ENCODE measurements around the gene GRAPL.
"Not testable (repeated sequence)": the region's sequence is repeated elsewhere in the genome, so short reads cannot be mapped to it uniquely, and the experiment has no call there.

Gene GRAPL

DNA sequence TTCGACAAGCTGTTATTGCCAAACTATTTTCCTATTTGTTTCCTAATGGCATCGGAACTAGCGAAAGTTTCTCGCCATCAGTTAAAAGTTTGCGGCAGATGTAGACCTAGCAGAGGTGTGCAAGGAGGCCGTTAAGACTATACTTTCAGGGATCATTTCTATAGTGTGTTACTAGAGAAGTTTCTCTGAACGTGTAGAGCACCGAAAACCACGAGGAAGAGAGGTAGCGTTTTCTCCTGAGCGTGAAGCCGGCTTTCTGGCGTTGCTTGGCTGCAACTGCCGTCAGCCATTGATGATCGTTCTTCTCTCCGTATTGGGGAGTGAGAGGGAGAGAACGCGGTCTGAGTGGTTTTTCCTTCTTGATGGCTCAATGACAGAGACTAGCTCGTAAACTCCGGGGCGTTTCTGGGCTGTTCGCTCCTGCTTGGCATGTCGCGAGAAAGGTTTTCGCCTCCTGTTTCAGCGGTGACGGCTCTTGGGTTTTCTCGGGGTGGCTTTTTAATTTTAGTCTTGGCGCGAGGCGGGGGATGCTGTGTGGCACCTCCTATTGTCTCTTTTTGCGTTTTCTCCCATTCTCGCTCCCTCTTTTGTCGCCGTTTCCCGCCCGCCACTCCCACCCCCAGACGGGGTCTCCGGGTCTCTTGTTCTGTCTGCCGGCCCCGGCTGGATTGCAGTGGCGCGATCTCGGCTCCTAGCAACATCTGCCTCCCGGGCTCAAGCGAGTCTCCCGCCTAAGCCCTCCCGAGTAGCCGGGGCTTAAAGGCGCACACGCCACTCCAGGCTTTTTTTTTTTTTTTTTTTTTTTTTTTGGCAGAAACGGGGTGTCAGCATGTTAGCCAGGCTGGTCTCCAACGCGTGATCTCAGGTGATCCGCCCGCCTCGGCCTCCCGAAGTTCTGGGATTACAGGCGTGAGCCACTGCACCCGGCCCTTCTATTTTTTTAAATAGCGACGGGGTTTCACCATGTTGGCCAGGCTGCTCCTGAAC lies 60.8 kb downstream of the GRAPL start:
- not testable (repeated sequence) for DNase-seq (ENCODE audit: low read depth in 2 of 3, low spot score in 2 of 3)

DNA sequence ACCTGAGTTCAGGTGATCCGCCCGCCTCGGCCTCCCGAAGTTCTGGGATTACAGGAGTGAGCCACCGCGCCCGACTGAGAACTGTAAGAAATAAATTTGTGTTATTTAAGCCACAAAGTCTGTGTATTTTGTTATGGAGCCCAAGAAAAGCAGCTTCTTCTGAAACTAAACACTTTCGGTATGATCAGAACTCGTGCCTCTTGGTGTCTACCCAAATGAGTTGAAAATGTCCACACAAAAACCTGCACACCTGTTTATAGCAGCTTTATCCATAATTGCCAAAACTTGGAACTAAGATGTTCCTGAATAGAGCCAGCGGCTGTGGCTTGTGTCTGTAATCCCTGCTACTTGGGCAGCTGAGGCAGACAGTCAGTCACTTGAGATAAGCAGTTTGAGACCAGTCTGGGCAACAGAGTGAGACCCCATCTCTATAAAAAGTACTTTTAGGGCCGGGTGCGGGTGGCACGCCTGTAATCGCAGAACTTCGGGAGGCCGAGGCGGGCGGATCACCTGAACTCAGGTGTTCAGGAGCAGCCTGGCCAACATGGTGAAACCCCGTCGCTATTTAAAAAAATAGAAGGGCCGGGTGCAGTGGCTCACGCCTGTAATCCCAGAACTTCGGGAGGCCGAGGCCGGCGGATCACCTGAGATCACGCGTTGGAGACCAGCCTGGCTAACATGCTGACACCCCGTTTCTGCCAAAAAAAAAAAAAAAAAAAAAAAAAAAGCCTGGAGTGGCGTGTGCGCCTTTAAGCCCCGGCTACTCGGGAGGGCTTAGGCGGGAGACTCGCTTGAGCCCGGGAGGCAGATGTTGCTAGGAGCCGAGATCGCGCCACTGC lies 61.7 kb downstream of the GRAPL start:
- DNase-seq (ENCODE audit: low read depth in 2 of 3, low spot score in 2 of 3): not testable (repeated sequence)

DNA sequence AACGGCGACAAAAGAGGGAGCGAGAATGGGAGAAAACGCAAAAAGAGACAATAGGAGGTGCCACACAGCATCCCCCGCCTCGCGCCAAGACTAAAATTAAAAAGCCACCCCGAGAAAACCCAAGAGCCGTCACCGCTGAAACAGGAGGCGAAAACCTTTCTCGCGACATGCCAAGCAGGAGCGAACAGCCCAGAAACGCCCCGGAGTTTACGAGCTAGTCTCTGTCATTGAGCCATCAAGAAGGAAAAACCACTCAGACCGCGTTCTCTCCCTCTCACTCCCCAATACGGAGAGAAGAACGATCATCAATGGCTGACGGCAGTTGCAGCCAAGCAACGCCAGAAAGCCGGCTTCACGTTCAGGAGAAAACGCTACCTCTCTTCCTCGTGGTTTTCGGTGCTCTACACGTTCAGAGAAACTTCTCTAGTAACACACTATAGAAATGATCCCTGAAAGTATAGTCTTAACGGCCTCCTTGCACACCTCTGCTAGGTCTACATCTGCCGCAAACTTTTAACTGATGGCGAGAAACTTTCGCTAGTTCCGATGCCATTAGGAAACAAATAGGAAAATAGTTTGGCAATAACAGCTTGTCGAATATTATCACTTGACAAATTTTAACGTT lies 62.5 kb downstream of the GRAPL start:
- not testable (repeated sequence) for DNase-seq (ENCODE audit: low read depth in 2 of 3, low spot score in 2 of 3)

DNA sequence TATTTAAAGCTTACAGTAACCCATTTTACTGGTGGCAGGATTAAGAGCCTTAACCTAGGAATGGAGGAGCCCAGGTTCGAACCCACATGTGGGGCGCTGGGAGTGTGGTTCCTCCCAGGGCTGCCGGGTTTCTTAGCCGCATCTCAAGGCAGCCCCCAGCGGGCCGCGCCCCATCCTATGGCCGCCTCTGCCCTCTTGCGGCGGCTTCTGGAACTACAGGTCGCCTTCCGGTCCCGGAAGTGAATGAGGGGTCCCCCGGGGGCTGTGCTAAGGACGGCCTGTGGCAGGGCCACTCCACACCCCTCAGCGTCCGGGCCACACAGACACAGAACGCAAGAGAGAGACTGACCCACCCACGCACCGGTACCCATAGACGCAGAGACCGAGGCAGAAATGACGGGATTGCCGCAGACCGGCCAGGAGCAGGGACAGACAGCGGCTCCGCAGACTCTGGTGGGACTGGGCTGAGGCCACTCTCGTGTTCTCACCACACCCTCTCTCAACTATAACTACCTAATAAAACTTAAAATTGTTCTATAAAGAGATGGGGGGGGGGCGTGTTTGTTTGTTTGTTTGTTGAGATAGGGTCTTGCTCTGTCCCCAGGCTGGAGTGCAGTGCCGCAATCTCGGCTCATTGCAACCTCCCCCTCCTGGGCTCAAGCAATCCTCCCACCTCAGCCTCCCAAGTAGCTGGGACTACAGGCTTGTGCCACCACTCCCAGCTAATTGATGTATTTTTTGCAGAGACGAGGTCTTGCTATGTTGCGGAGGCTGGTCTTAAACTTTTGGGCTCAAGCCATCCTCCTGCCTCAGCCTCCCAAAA lies 69.2 kb downstream of the GRAPL start:
- DNase-seq (ENCODE audit: low read depth in 2 of 3, low spot score in 2 of 3): peak in 1 of 3 experiments; percentile 4

DNA sequence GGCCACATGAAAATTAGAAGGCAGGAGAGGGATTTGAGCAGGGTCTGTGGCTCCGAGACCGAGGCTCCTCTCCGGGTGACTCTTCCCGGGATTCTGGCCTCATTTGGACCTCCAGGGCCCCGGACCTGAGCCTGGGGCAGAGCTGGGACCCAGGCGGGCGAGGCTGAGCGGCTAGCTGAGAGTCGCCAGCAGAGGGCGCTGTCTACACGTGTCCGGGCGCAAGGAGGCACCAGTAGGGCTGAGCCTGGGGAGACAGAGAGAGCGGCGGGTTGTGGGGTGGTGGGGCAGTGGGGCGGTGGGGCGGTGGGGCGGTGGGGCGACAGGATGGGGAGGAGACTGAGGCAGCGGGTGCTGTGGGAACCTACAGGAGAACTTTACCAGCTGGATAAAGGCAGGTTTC lies 75.1 kb downstream of the GRAPL start:
- DNase-seq (ENCODE audit: low read depth in 2 of 3, low spot score in 2 of 3): not testable (repeated sequence)

DNA sequence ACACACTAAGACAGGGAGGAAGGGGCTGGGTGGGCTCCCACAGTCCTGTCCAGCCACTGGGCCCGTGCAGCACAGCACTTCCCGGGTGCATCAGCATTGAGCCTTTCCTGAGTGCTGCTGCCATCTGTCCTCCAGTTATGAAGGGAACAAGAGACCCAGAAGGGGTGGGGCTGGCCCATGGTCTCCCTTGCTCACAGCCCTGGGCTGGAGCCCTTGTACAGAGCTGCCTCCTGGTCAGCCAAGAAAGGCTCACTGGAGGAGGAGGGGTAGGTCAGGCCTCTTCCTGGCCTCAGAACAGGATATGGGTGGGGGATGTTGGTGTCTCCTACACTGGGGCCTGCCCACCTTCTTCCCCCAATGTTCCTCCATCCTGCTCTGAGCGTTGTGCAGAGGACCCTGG lies 76.0 kb downstream of the GRAPL start:
- DNase-seq (ENCODE audit: low read depth in 2 of 3, low spot score in 2 of 3): not testable (repeated sequence)
